Endothelial cell (in vitro differentiated cells): ENCODE data around the gene DPYSL4. TPM values are rescaled to one million over a fixed set of nuclear protein-coding genes. Genes with fewer than 3 reads are reported as not detected.

Experiments
- DNase-seq: peaks from one replicate; pipeline ENCODE4 v3.0.0; 2021; ENCODE audit warnings: low spot score
- H3K27ac Mint-ChIP-seq: one replicate; pipeline ENCODE4 v1.8.0; 2021; ENCODE audit warnings: mixed read lengths, inconsistent platforms; ENCODE audit not compliant: unreplicated experiment
- H3K27me3 Mint-ChIP-seq: one replicate; pipeline ENCODE4 v1.8.0; 2021; ENCODE audit warnings: mild to moderate bottlenecking, moderate library complexity, mixed read lengths, inconsistent platforms; ENCODE audit not compliant: unreplicated experiment
- H3K36me3 Mint-ChIP-seq: one replicate; pipeline ENCODE4 v1.8.0; 2021; ENCODE audit warnings: mild to moderate bottlenecking, low read depth, mixed read lengths, inconsistent platforms; ENCODE audit not compliant: unreplicated experiment
- H3K4me1 Mint-ChIP-seq: one replicate; pipeline ENCODE4 v1.8.0; 2021; ENCODE audit warnings: mild to moderate bottlenecking, mixed read lengths, inconsistent platforms; ENCODE audit not compliant: unreplicated experiment
- H3K4me3 Mint-ChIP-seq: one replicate; pipeline ENCODE4 v1.8.0; 2021; ENCODE audit warnings: mild to moderate bottlenecking, mixed read lengths, inconsistent platforms; ENCODE audit not compliant: unreplicated experiment
- H3K9me3 Mint-ChIP-seq: one replicate; pipeline ENCODE4 v1.8.0; 2021; ENCODE audit warnings: mixed read lengths, inconsistent platforms; ENCODE audit not compliant: unreplicated experiment
- CTCF ChIP-seq: fragments of 200-600 bp; sonication (generic); IDR thresholded peaks from one replicate; pipeline ENCODE4 v1.5.0; 2021; ENCODE audit warnings: antibody characterized with exemption; ENCODE audit not compliant: unreplicated experiment
- total RNA-seq: library from RNA; stranded (reverse); fragmentation: NEBNext Ultra II Directional; extraction: Animal tissue kit (Norgen Biotek cat#: 25700); gene quantifications from one replicate; pipeline ENCODE4 v1.2.1, GENCODE V29; 2021; ENCODE audit not compliant: unreplicated experiment

DPYSL4 gene
- total RNA-seq, 1 donor from 2014 or later = 15.0 TPM

DNA sequence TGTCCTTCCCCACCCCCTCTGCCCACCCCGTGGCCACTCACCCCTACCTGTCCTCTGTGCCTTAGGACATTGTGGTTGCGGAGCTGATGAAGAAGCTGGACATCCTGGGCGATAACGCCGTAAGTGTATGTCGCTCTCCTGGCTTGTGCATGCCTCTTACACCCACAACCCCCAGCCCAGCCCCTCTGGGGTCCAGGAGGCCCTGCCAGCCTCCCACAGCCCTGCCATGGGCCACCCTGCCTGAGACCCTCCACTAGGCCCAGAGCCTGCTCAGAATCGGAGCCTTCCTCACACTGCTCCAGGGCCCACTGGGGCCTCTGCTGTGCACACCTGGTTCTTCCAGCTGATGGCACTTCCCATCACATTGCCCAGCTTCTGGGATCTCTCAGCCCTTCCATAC is 36.8 kb upstream of the DPYSL4 start:
- no peak overlapping the region for H3K27ac Mint-ChIP-seq
- no peak overlapping the region for H3K4me3 Mint-ChIP-seq
- TF ChIP-seq CTCF = no peak
- H3K4me1 Mint-ChIP-seq = no peaks in the 10 kb centered on the region
- H3K9me3 Mint-ChIP-seq = no peaks in the 10 kb centered on the region
- H3K36me3 Mint-ChIP-seq = no peaks in the 10 kb centered on the region
- H3K27me3 Mint-ChIP-seq = peaks cover 3% of the 10 kb centered on the region
- no peak for DNase-seq

DNA sequence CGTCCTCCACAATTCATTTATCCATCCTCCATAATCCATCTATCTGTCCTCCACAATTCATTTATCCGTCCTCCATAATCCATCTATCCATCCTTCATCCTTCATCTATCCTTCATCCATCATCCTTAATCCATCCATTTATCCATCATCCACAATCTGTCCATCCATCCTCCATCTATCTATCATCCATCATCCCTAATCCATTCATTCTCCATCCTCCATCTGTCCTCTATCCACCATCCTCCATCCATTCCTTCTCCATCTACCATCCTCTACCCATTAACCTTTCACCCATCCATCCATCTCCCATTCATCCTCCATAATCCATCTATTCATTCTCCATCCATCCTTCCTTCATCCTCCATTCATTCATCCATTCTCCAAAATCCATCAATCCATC is 36.0 kb upstream of the DPYSL4 start:
- Mint-ChIP-seq H3K36me3 (no peaks in the 10 kb centered on the region), H3K4me3 (no peak overlapping the region), H3K4me1 (no peaks in the 10 kb centered on the region), H3K27me3 (peaks cover 3% of the 10 kb centered on the region), H3K9me3 (no peaks in the 10 kb centered on the region), H3K27ac (no peak overlapping the region)
- TF ChIP-seq CTCF = no peak
- DNase-seq = no peak

- Mint-ChIP-seq H3K9me3 (no peaks in the 10 kb centered on the region), H3K27me3 (peaks cover 3% of the 10 kb centered on the region), H3K4me3 (no peak overlapping the region), H3K27ac (no peak overlapping the region), H3K36me3 (no peaks in the 10 kb centered on the region), H3K4me1 (no peaks in the 10 kb centered on the region)
- no peak for TF ChIP-seq CTCF
- DNase-seq = no peak
Observed at GRCh38 chr10:132151286-132151950, 35.3 kb upstream of the DPYSL4 start.

DNA sequence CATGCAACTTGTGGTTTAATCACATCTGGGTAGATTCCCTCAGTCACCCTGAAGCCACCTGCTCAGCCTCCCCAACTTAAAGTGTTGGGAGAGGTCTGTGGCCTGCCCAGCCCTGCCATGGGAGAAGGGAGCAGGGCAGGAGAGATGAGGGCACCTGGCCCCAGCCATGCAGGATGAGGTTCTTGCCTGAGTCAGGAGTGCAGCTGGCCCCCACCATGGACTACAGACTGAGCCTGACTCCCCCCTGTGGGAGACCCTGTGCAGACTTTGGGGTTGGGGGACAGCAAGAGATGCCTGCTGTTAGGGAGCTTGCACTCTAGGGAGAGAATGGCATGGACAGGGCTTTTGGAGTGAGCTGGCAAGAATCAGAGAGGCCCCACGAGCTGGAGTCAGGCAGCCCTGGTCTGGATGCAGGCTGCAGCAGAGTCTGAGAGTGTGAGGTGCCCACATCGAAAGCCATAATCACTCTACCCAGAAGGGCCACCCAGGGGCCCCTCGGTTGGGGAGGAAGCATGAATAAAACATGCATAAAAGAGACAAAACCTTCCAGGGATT is 34.7 kb upstream of the DPYSL4 start:
- Mint-ChIP-seq H3K27ac (no peak overlapping the region), H3K36me3 (no peaks in the 10 kb centered on the region), H3K4me1 (no peaks in the 10 kb centered on the region), H3K27me3 (peaks cover 3% of the 10 kb centered on the region), H3K9me3 (no peaks in the 10 kb centered on the region), H3K4me3 (no peak overlapping the region)
- DNase-seq = no peak
- TF ChIP-seq CTCF = no peak

GRCh38 chr10:132152896-132153580 is 33.7 kb upstream of the DPYSL4 start:
- H3K36me3 Mint-ChIP-seq = no peaks in the 10 kb centered on the region
- H3K27ac Mint-ChIP-seq = no peak overlapping the region
- no peak for DNase-seq
- no peaks in the 10 kb centered on the region for H3K4me1 Mint-ChIP-seq
- H3K4me3 Mint-ChIP-seq = no peak overlapping the region
- no peaks in the 10 kb centered on the region for H3K9me3 Mint-ChIP-seq
- peaks cover 6% of the 10 kb centered on the region for H3K27me3 Mint-ChIP-seq
- TF ChIP-seq CTCF = no peak
